ENCODE data around the gene GPC5. TPM values are rescaled to one million over a fixed set of nuclear protein-coding genes. Genes with fewer than 3 reads are reported as not detected.

GPC5 gene
- total RNA-seq, 2 donors from 2014 or later: 0.22 to 0.51 TPM

- Histone ChIP-seq H3K9me3 (ENCODE audit: control insufficient read depth, low read length) (no peaks in the 10 kb centered on the region), H3K9ac (ENCODE audit: extremely low read depth, low read length, poor library complexity, severe bottlenecking) (no peak overlapping the region), H3K36me3 (ENCODE audit: control insufficient read depth, insufficient read depth, low read length) (no peaks in the 10 kb centered on the region), H3K27me3 (ENCODE audit: control insufficient read depth, insufficient read depth, low read length, poor library complexity, severe bottlenecking) (no peaks in the 10 kb centered on the region), H3K27ac (ENCODE audit: low read depth, low read length) (no peak overlapping the region), H3K4me1 (ENCODE audit: control insufficient read depth, insufficient read depth, low read length) (no peaks in the 10 kb centered on the region), H3K4me3 (ENCODE audit: low read length) (no peak overlapping the region)
- TF ChIP-seq CTCF (conservative IDR thresholded peaks at IDR 0.05): no peak
- H3K27me3 Mint-ChIP-seq (ENCODE audit: insufficient read depth): no peaks in the 10 kb centered on the region
- no peak overlapping the region for H3K4me3 Mint-ChIP-seq
- WGBS, 2 experiments (ENCODE audit: insufficient coverage in 1 of 2, insufficient read length in 1 of 2): 90% methylated on average over 2 to 3 of the region's 3 CpGs
- no peaks in the 10 kb centered on the region for H3K4me1 Mint-ChIP-seq
- H3K27ac Mint-ChIP-seq: no peak overlapping the region
- H3K36me3 Mint-ChIP-seq (ENCODE audit: low read depth): no peaks in the 10 kb centered on the region
- no peaks in the 10 kb centered on the region for H3K9me3 Mint-ChIP-seq
- DNase-seq: no peak
These were observed 1408.9 kb downstream of the GPC5 start for GRCh38 chr13:92807353-92807752.

- WGBS, 2 experiments (ENCODE audit: insufficient coverage in 1 of 2, insufficient read length in 1 of 2): 86% methylated on average over 1 of the region's 2 CpGs; no CpG with 5 or more reads in 1 of the 2 experiments
- Mint-ChIP-seq H3K4me3 (no peak overlapping the region), H3K9me3 (no peaks in the 10 kb centered on the region), H3K27ac (no peak overlapping the region), H3K36me3 (ENCODE audit: low read depth) (no peaks in the 10 kb centered on the region), H3K4me1 (no peaks in the 10 kb centered on the region), H3K27me3 (ENCODE audit: insufficient read depth) (no peaks in the 10 kb centered on the region)
- no peaks in the 10 kb centered on the region for H3K27me3 ChIP-seq (ENCODE audit: control insufficient read depth, insufficient read depth, low read length, poor library complexity, severe bottlenecking)
- H3K27ac ChIP-seq (ENCODE audit: low read depth, low read length): no peak overlapping the region
- H3K36me3 ChIP-seq (ENCODE audit: control insufficient read depth, insufficient read depth, low read length): no peaks in the 10 kb centered on the region
- DNase-seq: no peak
- H3K9me3 ChIP-seq (ENCODE audit: control insufficient read depth, low read length): no peaks in the 10 kb centered on the region
- no peak for TF ChIP-seq CTCF (conservative IDR thresholded peaks at IDR 0.05)
- H3K4me3 ChIP-seq (ENCODE audit: low read length): no peak overlapping the region
- H3K4me1 ChIP-seq (ENCODE audit: control insufficient read depth, insufficient read depth, low read length): no peaks in the 10 kb centered on the region
- H3K9ac ChIP-seq (ENCODE audit: extremely low read depth, low read length, poor library complexity, severe bottlenecking): no peak overlapping the region
These were observed 1409.5 kb downstream of the GPC5 start for GRCh38 chr13:92807966-92808365.

DNA sequence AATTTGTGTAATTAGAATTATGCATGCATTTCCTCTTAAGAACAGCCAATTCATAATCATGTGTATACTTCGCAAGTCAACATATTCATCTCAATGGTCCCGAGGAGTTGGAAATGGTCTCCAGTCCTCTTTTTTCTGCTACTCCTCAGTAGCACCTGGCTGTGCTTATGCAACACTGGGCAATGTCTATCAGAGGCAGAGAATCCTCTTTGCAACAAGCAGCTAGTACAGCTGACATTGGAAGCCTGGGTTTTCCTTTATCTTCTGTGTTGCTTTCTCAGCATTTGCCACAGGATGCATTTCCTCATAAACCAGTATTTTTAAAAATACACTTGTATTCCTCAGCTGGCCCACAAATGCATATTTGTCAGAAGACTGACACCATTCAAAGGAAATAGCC is 1422.9 kb downstream of the GPC5 start:
- Histone ChIP-seq H3K9ac (ENCODE audit: extremely low read depth, low read length, poor library complexity, severe bottlenecking) (no peak overlapping the region), H3K4me1 (ENCODE audit: control insufficient read depth, insufficient read depth, low read length) (no peaks in the 10 kb centered on the region), H3K36me3 (ENCODE audit: control insufficient read depth, insufficient read depth, low read length) (no peaks in the 10 kb centered on the region), H3K9me3 (ENCODE audit: control insufficient read depth, low read length) (no peaks in the 10 kb centered on the region), H3K4me3 (ENCODE audit: low read length) (no peak overlapping the region), H3K27me3 (ENCODE audit: control insufficient read depth, insufficient read depth, low read length, poor library complexity, severe bottlenecking) (no peaks in the 10 kb centered on the region), H3K27ac (ENCODE audit: low read depth, low read length) (no peak overlapping the region)
- Mint-ChIP-seq H3K9me3 (no peaks in the 10 kb centered on the region), H3K4me3 (no peak overlapping the region), H3K27me3 (ENCODE audit: insufficient read depth) (no peaks in the 10 kb centered on the region), H3K36me3 (ENCODE audit: low read depth) (no peaks in the 10 kb centered on the region), H3K4me1 (no peaks in the 10 kb centered on the region), H3K27ac (no peak overlapping the region)
- no peak for TF ChIP-seq CTCF (conservative IDR thresholded peaks at IDR 0.05)
- 76 to 89% methylated on average over 2 of the region's 2 CpGs for WGBS, 2 experiments (ENCODE audit: insufficient coverage in 1 of 2, insufficient read length in 1 of 2)
- DNase-seq: no peak
